ENCODE data around the gene FBLN1. TPM values are rescaled to one million over a fixed set of nuclear protein-coding genes. Genes with fewer than 3 reads are reported as not detected.

The FBLN1 gene
- total and polyA plus RNA-seq, 2 donors (not counting 1 experiment from before 2014, with no cell fraction given) = not detected

DNA sequence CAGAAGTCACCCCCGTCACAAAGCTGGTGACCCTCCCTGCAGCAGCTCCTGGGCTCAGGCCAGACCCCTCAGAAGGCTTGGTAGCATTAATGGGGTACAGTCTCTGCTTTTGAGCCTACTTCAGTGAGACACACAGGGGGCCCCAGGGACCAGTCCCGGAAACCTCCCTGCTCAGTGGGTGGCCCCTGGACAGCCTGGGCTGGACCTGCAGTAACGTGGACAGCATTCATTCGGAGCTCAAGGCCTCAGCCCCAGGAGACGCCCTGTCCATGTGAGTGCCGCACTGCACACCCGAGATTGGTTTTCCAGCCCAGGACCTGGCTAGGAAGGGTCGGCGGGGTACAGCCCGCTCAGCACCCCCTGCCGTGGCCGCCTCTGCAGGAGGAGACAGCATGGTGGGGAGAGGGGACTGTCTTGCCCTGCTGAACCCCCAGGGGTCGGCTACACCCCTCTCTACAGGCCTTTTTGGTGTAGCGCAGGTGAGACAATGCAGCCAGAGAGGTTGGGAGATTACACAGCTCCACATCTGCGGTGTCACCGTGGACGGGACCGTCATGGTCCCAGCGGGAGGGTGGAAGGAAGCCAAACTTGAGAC, 83.4 kb downstream of the FBLN1 start:
- 95% methylated on average over 17 of the region's 19 CpGs for WGBS (ENCODE audit: insufficient coverage)
- Mint-ChIP-seq H3K4me3 (no peak overlapping the region), H3K4me1 (peaks cover 11% of the 10 kb centered on the region), H3K27ac (no peak overlapping the region), H3K27me3 (peaks cover 7% of the 10 kb centered on the region), H3K9me3 (ENCODE audit: insufficient read depth) (peaks cover 3% of the 10 kb centered on the region)
- no peak overlapping the region for H3K4me2 ChIP-seq (replicated peaks; ENCODE audit: low read depth, low read length, poor library complexity, severe bottlenecking)
- DNase-seq (no peak), ATAC-seq (ENCODE audit: low read depth) (no peak)
- no peaks in the 10 kb centered on the region for H3K36me3 ChIP-seq (replicated peaks in 1 of 2; ENCODE audit: control extremely low read depth in 1 of 2, control insufficient read depth in 1 of 2, extremely low read depth in 1 of 2, insufficient read depth in 2 of 2, low read length in 1 of 2)
- H3K9me3 ChIP-seq (ENCODE audit: control extremely low read depth in 1 of 3, control insufficient read depth in 2 of 3, insufficient read depth in 1 of 3, low read length in 2 of 3) = peaks cover 0 to 39% (median 18%) of the 10 kb centered on the region in 3 donors
- no peak overlapping the region for H3K27ac ChIP-seq (ENCODE audit: low read length in 2 of 2)
- no peak overlapping the region for H3K4me3 ChIP-seq (ENCODE audit: control extremely low read depth in 1 of 5, extremely low read depth in 1 of 5, insufficient read depth in 1 of 5, low read depth in 2 of 5, low read length in 4 of 5)
- no peak overlapping the region for H2AFZ ChIP-seq (ENCODE audit: insufficient read depth, low read depth, low read length, poor library complexity, severe bottlenecking)
- ChIA-PET POLR2A (no interaction called here), CTCF (no interaction called here)
- H4K20me1 ChIP-seq (ENCODE audit: control insufficient read depth, insufficient read depth, low read length, poor library complexity, severe bottlenecking) = no peaks in the 10 kb centered on the region
- H3K4me1 ChIP-seq (ENCODE audit: control insufficient read depth in 2 of 2, insufficient read depth in 2 of 2, low read length in 2 of 2) = peaks cover 14% of the 10 kb centered on the region in 2 donors
- H3K27me3 ChIP-seq (replicated peaks in 1 of 4; ENCODE audit: control extremely low read depth in 1 of 4, control insufficient read depth in 3 of 4, insufficient read depth in 4 of 4, low read length in 3 of 4) = no peaks in the 10 kb centered on the region
- no peak overlapping the region for H3K9ac ChIP-seq (ENCODE audit: low read length)
- TF ChIP-seq EZH2 (IDR thresholded peaks at IDR 0.05; ENCODE audit: borderline replicate concordance, insufficient read depth, low read depth, low read length, poor library complexity, severe bottlenecking) (no peak), CTCF (IDR thresholded peaks at IDR 0.05) (no peak)
- H3K79me2 ChIP-seq (ENCODE audit: control insufficient read depth, insufficient read depth, low read length) = no peaks in the 10 kb centered on the region
- intact Hi-C loops (cut with micrococcal nuclease) = no loop called here

- no peak overlapping the region for H2AFZ ChIP-seq (ENCODE audit: insufficient read depth, low read depth, low read length, poor library complexity, severe bottlenecking)
- peaks cover 11% of the 10 kb centered on the region for H3K4me1 Mint-ChIP-seq
- CTCF ChIA-PET = no interaction called here
- H3K27me3 Mint-ChIP-seq = peaks cover 7% of the 10 kb centered on the region
- H3K4me3 ChIP-seq (ENCODE audit: control extremely low read depth in 1 of 5, extremely low read depth in 1 of 5, insufficient read depth in 1 of 5, low read depth in 2 of 5, low read length in 4 of 5) = no peak overlapping the region
- H3K9ac ChIP-seq (ENCODE audit: low read length) = no peak overlapping the region
- H3K9me3 ChIP-seq (ENCODE audit: control extremely low read depth in 1 of 3, control insufficient read depth in 2 of 3, insufficient read depth in 1 of 3, low read length in 2 of 3) = peaks cover 0 to 36% (median 18%) of the 10 kb centered on the region in 3 donors
- no peaks in the 10 kb centered on the region for H3K79me2 ChIP-seq (ENCODE audit: control insufficient read depth, insufficient read depth, low read length)
- H4K20me1 ChIP-seq (ENCODE audit: control insufficient read depth, insufficient read depth, low read length, poor library complexity, severe bottlenecking) = no peaks in the 10 kb centered on the region
- H3K27ac ChIP-seq (ENCODE audit: low read length in 2 of 2) = no peak overlapping the region
- no peaks in the 10 kb centered on the region for H3K36me3 ChIP-seq (replicated peaks in 1 of 2; ENCODE audit: control extremely low read depth in 1 of 2, control insufficient read depth in 1 of 2, extremely low read depth in 1 of 2, insufficient read depth in 2 of 2, low read length in 1 of 2)
- DNase-seq = no peak
- peaks cover 14% of the 10 kb centered on the region in 2 donors for H3K4me1 ChIP-seq (ENCODE audit: control insufficient read depth in 2 of 2, insufficient read depth in 2 of 2, low read length in 2 of 2)
- no peak for ATAC-seq (ENCODE audit: low read depth)
- intact Hi-C loops (cut with micrococcal nuclease) = no loop called here
- POLR2A ChIA-PET = no interaction called here
- peaks cover 3% of the 10 kb centered on the region for H3K9me3 Mint-ChIP-seq (ENCODE audit: insufficient read depth)
- H3K27ac Mint-ChIP-seq = no peak overlapping the region
- no peak overlapping the region for H3K4me3 Mint-ChIP-seq
- H3K27me3 ChIP-seq (replicated peaks in 1 of 4; ENCODE audit: control extremely low read depth in 1 of 4, control insufficient read depth in 3 of 4, insufficient read depth in 4 of 4, low read length in 3 of 4) = no peaks in the 10 kb centered on the region
- TF ChIP-seq EZH2 (IDR thresholded peaks at IDR 0.05; ENCODE audit: borderline replicate concordance, insufficient read depth, low read depth, low read length, poor library complexity, severe bottlenecking) (no peak), CTCF (IDR thresholded peaks at IDR 0.05) (no peak)
- 88% methylated on average over 24 of the region's 31 CpGs for WGBS (ENCODE audit: insufficient coverage)
- H3K4me2 ChIP-seq (replicated peaks; ENCODE audit: low read depth, low read length, poor library complexity, severe bottlenecking) = no peak overlapping the region
Measured at GRCh38 chr22:45586651-45587405, 84.1 kb downstream of the FBLN1 start.

All from B cell (primary cell).